PFSK-1 (cell line): ENCODE results near the gene ANKZF1. TPM values are rescaled to one million over a fixed set of nuclear protein-coding genes. Genes with fewer than 3 reads are reported as not detected.

Source experiments
- FOXP2 ChIP-seq: optimal IDR thresholded peaks from 2 replicates; pipeline ENCODE3; 2011; ENCODE audit warnings: borderline replicate concordance, control low read depth, inconsistent platforms; ENCODE audit not compliant: insufficient read depth; ENCODE audit errors: extremely low read length, extremely low read depth
- POLR2AphosphoS5 ChIP-seq: IDR thresholded peaks from 2 replicates; pipeline ENCODE4 v1.6.1; 2012; ENCODE audit warnings: low read depth, mild to moderate bottlenecking, control low read depth, low read length, moderate library complexity
- REST ChIP-seq, 2 experiments: IDR thresholded peaks; 2 replicates each; pipeline versions ENCODE4 v1.6.1 to v1.8.0; 2011 to 2012; ENCODE audit warnings: low read depth in 2 of 2, low read length in 2 of 2, control low read depth in 1 of 2, inconsistent platforms in 1 of 2, mild to moderate bottlenecking in 1 of 2, moderate library complexity in 1 of 2; ENCODE audit not compliant: insufficient read depth in 1 of 2
- SIN3A ChIP-seq: IDR thresholded peaks from 2 replicates; pipeline ENCODE4 v1.6.1; 2012; ENCODE audit warnings: mild to moderate bottlenecking, low read length, moderate library complexity, borderline replicate concordance; ENCODE audit not compliant: insufficient read depth
- TAF1 ChIP-seq: IDR thresholded peaks from 2 replicates; pipeline ENCODE4 v1.6.1; 2012; ENCODE audit warnings: low read length, control low read depth, borderline replicate concordance; ENCODE audit not compliant: insufficient read depth
- polyA plus RNA-seq: library from polyadenylated mRNA; unstranded; fragments of >200 nt; gene quantifications from one replicate; pipeline ENCODE4 v1.2.1, GENCODE V29; 2012; ENCODE audit warnings: low read depth, missing spikeins; ENCODE audit not compliant: insufficient read length

ANKZF1 gene
- polyA plus RNA-seq, result 39.4 TPM

- TF ChIP-seq TAF1 (peak; percentile 88; the same call in 1 of the 2 replicates), SIN3A (peak; percentile 87; the same call in 1 of the 2 replicates), FOXP2 (peak; percentile 94), REST (IDR thresholded peaks at IDR 0.05; ENCODE audit: insufficient read depth in 1 of 2, low read depth in 2 of 2, low read length in 2 of 2) (no peak), POLR2AphosphoS5 (peak; percentile 68)
Measured at GRCh38 chr2:219229305-219230058, at the start of gene ANKZF1, which contains the start of gene ATG9A. Gene ANKZF1, plus strand, starts transcription at chr2:219229806. Its CDS starts 452 bp downstream, at chr2:219230258. Gene ATG9A, minus strand, starts transcription at chr2:219229636. Its CDS starts 1,612 bp downstream, at chr2:219228024.

- TF ChIP-seq FOXP2, result no peak
- TF ChIP-seq POLR2AphosphoS5, result no peak
- no peak for TF ChIP-seq TAF1
- TF ChIP-seq REST (IDR thresholded peaks at IDR 0.05; ENCODE audit: insufficient read depth in 1 of 2, low read depth in 2 of 2, low read length in 2 of 2), result no peak
- no peak for TF ChIP-seq SIN3A
Measured at GRCh38 chr2:219180961-219181360, 48.6 kb upstream of the ANKZF1 start.

- TF ChIP-seq REST (IDR thresholded peaks at IDR 0.05; ENCODE audit: insufficient read depth in 1 of 2, low read depth in 2 of 2, low read length in 2 of 2), result no peak
- TF ChIP-seq POLR2AphosphoS5, result no peak
- no peak for TF ChIP-seq TAF1
- no peak for TF ChIP-seq FOXP2
- TF ChIP-seq SIN3A, result no peak
Measured at GRCh38 chr2:219181531-219181930, 48.1 kb upstream of the ANKZF1 start.

GRCh38 chr2:219182331-219183150, 47.1 kb upstream of the ANKZF1 start:
- TF ChIP-seq TAF1, result no peak
- TF ChIP-seq POLR2AphosphoS5, result no peak
- no peak for TF ChIP-seq SIN3A
- no peak for TF ChIP-seq REST (IDR thresholded peaks at IDR 0.05; ENCODE audit: insufficient read depth in 1 of 2, low read depth in 2 of 2, low read length in 2 of 2)
- no peak for TF ChIP-seq FOXP2
